NK-92 treated with Interleukin-12 subunit alpha and Interleukin-12 subunit beta, amount 100 ng/mL, for 24 hours (cell line): ENCODE measurements around the gene ACTR5.

Source experiments
- DNase-seq: peaks from one replicate; lab custom pipeline; 2025; lab: John Stamatoyannopoulos, UW

ACTR5 gene

DNA sequence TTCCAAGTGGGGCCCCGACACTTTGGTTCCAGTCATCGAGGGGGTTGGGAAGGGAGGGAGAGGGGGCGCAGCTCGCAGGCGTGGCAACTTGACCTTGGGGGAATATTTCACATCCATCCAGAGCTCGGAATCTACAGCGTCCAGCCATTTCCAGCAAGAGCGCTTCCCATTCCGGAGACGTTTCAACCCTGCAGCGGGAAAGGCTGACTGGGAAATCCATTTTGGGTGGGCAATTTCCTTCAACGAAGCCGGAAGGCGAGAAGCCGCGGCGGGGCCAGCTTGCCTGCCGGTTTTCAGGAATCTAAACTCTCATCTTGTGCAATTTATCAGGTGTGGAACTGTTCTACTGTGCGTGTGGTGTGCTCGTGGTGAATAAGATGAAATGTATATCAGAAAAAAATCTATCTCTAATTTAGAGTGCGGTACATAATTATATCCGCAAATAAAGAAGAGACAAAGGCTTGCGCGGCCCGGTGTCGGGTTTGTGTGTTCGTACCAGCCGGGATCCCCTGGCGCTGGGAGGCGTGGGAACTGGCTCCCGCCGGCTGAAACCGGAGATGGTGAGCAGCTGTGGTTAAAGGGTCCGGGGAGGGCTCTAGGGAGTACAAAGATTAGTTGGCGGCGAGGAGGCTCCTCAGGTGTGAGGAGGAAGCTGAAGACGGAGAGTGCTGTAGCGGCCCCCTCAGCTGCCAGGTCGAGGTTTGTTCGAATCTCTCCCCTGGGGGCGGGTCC lies 19.2 kb upstream of the ACTR5 start:
- no peak for DNase-seq

DNA sequence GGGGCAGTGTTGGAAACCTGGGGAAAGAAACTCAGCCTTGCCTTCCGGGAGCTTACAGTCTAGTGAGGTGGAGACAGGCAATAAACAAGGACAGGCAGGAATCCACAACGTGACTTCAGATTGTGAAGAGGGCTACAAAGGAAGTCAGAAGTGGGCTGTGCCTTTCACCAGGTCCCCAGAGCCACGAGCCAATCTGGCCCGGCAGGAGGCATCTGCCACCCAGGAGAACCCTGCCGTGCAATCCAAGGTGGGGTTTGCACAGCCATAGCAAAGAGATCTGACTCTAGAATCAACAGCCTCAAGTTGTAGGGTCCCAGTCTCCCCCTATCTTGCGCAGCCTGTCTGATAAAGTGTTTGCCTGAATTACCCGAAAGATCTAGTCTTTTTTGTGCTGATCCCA lies 18.5 kb upstream of the ACTR5 start:
- DNase-seq: no peak

DNA sequence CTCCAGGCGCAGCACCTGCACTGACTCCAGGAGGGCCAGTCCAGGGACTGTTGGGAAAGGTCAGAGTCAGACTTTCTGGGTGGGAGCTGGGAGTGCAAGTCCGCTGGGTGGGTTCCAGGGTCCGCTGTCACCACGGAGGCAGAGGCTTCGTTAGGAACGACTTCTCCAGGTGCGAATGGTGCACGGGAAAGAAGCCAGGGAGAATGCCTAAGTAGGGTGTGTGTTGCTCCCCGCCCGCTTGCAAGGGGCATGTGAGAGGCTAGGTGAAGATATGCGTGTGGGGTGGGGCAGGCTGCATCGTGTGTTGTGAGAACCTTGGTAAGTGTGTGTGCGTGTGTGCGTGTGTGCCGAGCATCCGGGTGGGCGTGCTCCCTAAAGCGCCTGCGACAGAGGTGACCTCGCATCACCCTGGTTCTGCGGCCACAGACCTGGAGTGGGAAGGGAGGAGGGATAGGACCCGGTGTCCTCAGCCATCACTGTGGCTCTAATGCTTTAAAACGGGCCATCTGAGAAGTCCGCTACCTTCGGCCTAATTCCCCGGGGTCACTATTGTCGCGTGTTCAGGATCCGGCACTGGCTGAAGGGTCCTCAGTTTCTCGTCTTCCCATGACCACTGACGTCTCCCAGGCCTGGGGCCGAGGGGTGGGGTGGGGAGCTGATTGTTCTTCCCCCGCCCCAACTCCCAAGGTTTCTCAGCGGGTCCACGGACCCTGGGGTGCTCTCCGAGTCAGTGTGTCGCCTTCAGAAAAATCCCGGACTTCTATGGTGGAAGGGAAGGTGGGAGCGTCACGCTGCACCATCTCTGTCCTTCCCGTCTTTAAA lies 17.9 kb upstream of the ACTR5 start:
- no peak for DNase-seq

DNA sequence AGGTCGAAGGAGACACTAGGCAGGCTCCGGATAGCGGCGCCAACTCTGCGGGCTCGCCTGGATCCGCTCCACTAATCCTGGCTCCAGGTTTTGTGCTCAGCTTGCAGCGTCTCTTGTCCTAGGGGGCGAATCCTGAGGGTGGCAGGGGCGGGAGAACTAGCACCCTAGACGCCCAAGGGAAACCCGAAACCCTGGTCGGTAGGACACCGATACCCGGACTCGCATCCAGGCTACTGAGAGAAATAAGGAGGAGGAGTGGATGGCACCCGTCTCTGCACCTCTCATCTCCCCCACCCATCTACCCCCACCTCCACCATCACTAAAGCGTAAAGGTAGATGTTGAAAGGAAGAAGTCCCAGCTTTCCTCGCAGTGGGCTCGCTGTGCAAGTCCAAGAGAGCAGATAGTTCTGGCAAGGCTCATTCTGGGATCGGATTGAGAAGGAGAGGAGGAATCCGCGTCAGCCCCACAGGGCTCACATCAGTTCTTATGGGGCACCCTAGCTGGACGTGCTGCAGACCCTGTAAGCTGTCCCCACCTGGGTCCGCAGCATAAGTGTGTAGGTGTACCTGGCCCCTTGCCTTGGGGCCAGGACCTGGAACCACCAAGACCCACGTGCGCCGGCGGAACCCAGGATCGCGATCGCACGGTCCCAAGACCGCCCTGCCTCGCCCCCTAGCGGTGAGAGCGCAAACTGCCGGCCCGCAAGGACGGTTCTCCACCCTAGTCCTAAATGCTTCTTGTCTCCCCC lies 17.1 kb upstream of the ACTR5 start:
- peak; percentile 41 for DNase-seq

- DNase-seq: no peak
These were observed 16.5 kb upstream of the ACTR5 start for GRCh38 chr20:38731738-38732113.

GRCh38 chr20:38732981-38733380 lies 15.3 kb upstream of the ACTR5 start:
- no peak for DNase-seq

GRCh38 chr20:38735172-38735571 lies 13.1 kb upstream of the ACTR5 start:
- DNase-seq: no peak

- no peak for DNase-seq
These were observed 10.4 kb upstream of the ACTR5 start for GRCh38 chr20:38737887-38738286.

- DNase-seq: no peak
These were observed 2.5 kb upstream of the ACTR5 start for GRCh38 chr20:38745757-38746156.

- no peak for DNase-seq
These were observed 664 bp upstream of the ACTR5 start for GRCh38 chr20:38747495-38748096.

DNA sequence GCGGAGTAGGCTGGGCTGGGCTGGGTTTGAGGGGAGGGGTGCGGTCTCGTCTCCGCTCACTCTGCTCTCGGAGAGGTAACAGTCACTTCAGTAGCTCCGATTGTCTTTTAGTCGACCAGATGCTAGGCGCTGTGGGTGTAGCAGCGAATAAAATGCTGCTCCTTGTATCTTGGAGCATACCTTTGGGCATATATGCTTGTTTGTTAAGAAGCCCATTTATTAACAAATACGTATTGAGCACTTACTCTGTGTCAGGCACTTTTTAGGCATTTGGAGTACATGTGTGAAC lies 545 bp downstream of the ACTR5 start:
- no peak for DNase-seq

DNA sequence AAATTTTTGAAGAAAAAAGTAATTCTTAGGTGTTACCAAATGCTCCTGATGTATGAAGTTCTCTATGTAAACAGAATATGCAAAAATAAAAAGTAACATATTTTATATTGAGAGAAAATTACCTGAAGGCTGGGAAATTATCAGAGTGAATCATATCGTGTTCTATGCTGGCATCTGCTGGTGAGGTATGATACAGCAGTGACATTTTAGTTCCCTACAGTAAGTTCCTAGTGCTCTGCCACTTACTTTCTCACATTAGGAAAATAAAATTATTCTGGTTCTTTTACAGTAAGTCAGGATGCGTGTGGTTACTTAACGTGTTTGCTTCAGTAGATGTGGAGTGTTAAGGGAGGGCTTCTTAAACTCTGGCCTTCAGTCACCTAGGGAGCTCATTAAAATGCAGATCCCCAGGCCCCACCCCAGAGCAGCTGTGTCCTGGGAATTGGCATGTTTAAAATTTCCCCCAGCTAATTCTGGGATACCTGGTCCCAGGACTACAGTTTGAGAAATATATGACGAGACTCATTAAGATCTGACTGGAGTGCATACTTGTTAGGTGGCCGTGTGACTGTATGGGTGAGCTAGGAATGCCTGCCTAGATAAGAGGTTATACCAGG lies 3.2 kb downstream of the ACTR5 start:
- no peak for DNase-seq

DNA sequence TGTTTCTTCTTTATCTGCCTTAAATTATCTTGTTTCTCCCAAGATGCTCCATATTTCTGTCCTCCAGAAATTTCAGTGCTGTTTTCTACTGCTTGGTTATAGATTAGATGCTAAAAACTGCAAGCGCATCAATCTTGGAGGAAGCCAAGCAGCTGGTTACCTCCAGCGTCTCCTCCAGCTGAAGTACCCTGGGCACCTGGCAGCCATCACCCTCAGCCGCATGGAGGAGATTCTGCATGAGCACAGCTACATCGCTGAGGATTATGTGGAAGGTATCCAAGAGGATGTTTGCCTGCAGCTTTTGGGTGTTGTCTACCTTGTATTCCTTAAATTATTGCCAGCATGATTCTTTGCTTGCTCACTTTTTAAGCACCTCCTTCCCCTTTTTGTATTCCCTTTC lies 3.8 kb downstream of the ACTR5 start:
- no peak for DNase-seq

- no peak for DNase-seq
These were observed 6.7 kb downstream of the ACTR5 start for GRCh38 chr20:38754924-38755323.

GRCh38 chr20:38755324-38755910 lies 7.2 kb downstream of the ACTR5 start:
- no peak for DNase-seq

- no peak for DNase-seq
These were observed 9.0 kb downstream of the ACTR5 start for GRCh38 chr20:38757145-38757775.

DNA sequence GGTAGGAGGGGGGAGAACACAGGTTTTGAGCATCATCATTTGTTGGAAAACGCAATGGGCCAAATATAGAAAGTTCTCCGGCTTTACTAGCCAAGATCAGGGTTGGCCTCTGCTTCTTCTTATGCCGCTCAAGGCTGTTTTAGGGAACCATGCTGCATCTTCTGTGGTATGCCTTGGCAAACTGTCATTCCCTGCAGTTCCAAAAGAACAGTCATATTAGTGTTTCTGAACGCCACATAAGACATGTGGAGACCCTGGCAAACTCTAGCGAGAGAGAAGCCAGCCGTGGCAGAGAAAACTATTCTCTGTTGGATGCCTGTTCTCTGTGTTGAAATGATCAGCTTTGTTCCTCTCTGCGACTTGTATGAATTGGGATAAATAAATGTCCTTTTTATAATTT lies 10.8 kb downstream of the ACTR5 start:
- no peak for DNase-seq

GRCh38 chr20:38760978-38761377 lies 12.7 kb downstream of the ACTR5 start:
- DNase-seq: no peak

DNA sequence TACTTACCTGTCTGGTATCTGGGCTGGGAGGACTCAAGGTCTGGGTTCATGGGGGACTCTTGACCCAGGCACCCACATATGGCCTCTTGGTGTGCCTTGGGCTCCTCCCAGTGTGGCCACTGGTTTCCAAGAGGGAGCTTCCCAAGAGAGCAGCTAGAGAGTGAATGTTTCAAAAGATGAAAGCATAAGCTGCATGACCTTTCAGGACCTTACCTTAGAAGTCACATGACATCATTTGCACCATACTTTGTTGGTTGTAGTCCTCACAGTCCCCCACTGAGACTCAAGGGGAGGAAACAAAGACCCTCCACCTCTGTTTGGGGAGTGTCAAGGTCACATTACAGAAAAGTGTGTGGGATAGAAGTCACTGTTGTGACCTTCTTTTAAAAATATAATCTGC lies 13.9 kb downstream of the ACTR5 start:
- DNase-seq: no peak

DNA sequence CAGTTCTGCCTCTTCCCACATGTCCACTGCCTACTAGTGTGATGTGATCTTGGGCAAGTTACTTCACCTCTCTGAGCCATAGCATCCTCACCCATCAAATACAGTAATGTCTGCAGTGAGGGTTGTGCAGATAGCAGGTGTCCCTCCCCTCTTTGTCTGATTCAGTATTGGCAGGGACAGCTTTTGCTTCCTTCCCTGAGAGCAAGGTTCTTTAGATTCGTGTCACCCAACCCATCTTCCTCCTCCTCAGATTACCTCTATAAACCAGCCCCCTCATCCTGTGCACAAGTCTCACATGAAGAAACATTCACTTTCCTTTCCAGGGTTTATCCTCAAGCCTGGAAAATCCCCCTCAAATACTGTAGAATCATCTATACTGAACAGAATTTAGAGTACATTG lies 15.4 kb downstream of the ACTR5 start:
- no peak for DNase-seq

DNA sequence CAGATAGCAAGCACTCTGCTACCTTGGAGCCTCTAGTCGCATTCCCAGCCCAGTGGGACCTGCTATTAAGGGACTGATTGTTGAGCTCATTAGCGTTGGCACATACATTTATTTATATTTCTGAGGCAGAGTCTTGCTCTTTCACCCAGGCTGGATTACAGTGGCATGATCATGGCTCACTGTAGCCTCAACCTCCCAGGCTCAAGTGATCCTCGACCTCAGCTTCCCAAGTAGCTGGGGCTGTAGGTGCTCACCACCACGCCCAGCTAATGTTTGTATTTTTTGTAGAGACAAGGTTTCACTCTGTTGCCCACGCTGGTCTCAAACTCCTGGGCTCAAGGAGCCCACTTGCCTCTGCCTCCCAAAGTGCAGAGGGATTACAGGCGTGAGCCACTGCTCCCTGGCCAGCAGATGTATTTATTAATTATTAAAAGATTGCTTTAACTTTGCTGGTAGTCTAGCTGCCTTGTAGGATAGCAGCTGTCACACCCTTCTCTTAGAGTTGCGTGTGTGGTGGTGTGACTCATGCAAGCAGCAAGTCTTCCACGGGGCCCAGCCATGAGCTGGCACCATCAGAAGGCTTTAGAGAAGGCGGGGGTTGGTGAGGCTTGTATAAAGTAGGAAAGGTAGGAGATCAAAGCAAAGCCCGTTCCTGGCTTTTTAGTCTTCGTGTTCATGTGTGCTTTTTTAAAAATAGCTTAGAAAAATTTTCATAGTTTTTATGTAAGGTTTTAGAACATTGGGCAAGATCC lies 16.5 kb downstream of the ACTR5 start:
- DNase-seq: peak; percentile 69
